ENCODE data around the gene POLA2.
A peak's percentile ranks its signal among the peaks of the same experiment; 100 is the strongest.
"Not testable (repeated sequence)": the region's sequence is repeated elsewhere in the genome, so short reads cannot be mapped to it uniquely, and the experiment has no call there.

Gene POLA2

GRCh38 chr11:65325435-65325834, 63.7 kb downstream of the POLA2 start:
- Histone ChIP-seq H3K9me3 (ENCODE audit: insufficient read depth, low read depth, low read length) (no peaks in the 10 kb centered on the region), H3K4me3 (ENCODE audit: low read length) (no peak overlapping the region), H3K9ac (ENCODE audit: low read depth, low read length) (no peak overlapping the region), H3K27ac (ENCODE audit: low read length) (no peak overlapping the region), H3K27me3 (ENCODE audit: insufficient read depth, low read length) (peaks cover 6% of the 10 kb centered on the region), H3K36me3 (ENCODE audit: insufficient read depth, low read depth, low read length) (peaks cover 23% of the 10 kb centered on the region), H3K4me1 (ENCODE audit: insufficient read depth, low read length) (no peaks in the 10 kb centered on the region)

- H3K4me3 ChIP-seq (ENCODE audit: low read length): no peak overlapping the region
- H3K9me3 ChIP-seq (ENCODE audit: insufficient read depth, low read depth, low read length): no peaks in the 10 kb centered on the region
- no peak overlapping the region for H3K27ac ChIP-seq (ENCODE audit: low read length)
- no peak overlapping the region for H3K9ac ChIP-seq (ENCODE audit: low read depth, low read length)
- H3K36me3 ChIP-seq (ENCODE audit: insufficient read depth, low read depth, low read length): peaks cover 7% of the 10 kb centered on the region
- peaks cover 6% of the 10 kb centered on the region for H3K27me3 ChIP-seq (ENCODE audit: insufficient read depth, low read length)
- H3K4me1 ChIP-seq (ENCODE audit: insufficient read depth, low read length): no peaks in the 10 kb centered on the region
These were observed 65.3 kb downstream of the POLA2 start for GRCh38 chr11:65327021-65327420.

DNA sequence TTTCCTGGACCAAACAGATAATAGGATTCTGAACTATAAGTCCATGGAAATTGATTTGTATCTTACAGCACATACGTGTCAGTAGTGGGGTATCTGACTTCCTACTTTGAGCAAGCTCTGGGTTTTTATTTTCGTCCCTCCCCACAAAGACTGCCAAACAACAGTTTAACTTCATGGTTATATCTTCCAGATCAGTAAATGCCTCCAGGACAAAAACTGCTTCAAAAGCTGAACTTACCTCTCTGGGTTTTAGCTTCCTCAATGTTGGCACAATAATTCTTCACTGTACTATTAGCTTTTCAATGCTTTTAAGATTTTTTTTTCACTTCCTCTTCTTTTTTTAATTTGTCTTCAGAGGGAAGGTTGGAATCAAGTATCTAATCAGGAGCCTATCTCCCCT, 67.7 kb downstream of the POLA2 start:
- Histone ChIP-seq H3K36me3 (ENCODE audit: insufficient read depth, low read depth, low read length) (no peaks in the 10 kb centered on the region), H3K4me1 (ENCODE audit: insufficient read depth, low read length) (no peaks in the 10 kb centered on the region), H3K4me3 (ENCODE audit: low read length) (no peak overlapping the region), H3K9ac (ENCODE audit: low read depth, low read length) (no peak overlapping the region), H3K9me3 (ENCODE audit: insufficient read depth, low read depth, low read length) (no peaks in the 10 kb centered on the region), H3K27me3 (ENCODE audit: insufficient read depth, low read length) (peaks cover 6% of the 10 kb centered on the region), H3K27ac (ENCODE audit: low read length) (no peak overlapping the region)

GRCh38 chr11:65329944-65330403, 68.2 kb downstream of the POLA2 start:
- Histone ChIP-seq H3K36me3 (ENCODE audit: insufficient read depth, low read depth, low read length) (no peaks in the 10 kb centered on the region), H3K9ac (ENCODE audit: low read depth, low read length) (no peak overlapping the region), H3K4me1 (ENCODE audit: insufficient read depth, low read length) (peaks cover 4% of the 10 kb centered on the region), H3K27me3 (ENCODE audit: insufficient read depth, low read length) (peaks cover 6% of the 10 kb centered on the region), H3K9me3 (ENCODE audit: insufficient read depth, low read depth, low read length) (no peaks in the 10 kb centered on the region), H3K27ac (ENCODE audit: low read length) (no peak overlapping the region), H3K4me3 (ENCODE audit: low read length) (no peak overlapping the region)

- H3K4me3 ChIP-seq (ENCODE audit: low read length): no peak overlapping the region
- no peak overlapping the region for H3K9ac ChIP-seq (ENCODE audit: low read depth, low read length)
- H3K27me3 ChIP-seq (ENCODE audit: insufficient read depth, low read length): peaks cover 6% of the 10 kb centered on the region
- no peaks in the 10 kb centered on the region for H3K9me3 ChIP-seq (ENCODE audit: insufficient read depth, low read depth, low read length)
- peaks cover 8% of the 10 kb centered on the region for H3K4me1 ChIP-seq (ENCODE audit: insufficient read depth, low read length)
- no peak overlapping the region for H3K27ac ChIP-seq (ENCODE audit: low read length)
- no peaks in the 10 kb centered on the region for H3K36me3 ChIP-seq (ENCODE audit: insufficient read depth, low read depth, low read length)
These were observed 68.8 kb downstream of the POLA2 start for GRCh38 chr11:65330544-65330943.

DNA sequence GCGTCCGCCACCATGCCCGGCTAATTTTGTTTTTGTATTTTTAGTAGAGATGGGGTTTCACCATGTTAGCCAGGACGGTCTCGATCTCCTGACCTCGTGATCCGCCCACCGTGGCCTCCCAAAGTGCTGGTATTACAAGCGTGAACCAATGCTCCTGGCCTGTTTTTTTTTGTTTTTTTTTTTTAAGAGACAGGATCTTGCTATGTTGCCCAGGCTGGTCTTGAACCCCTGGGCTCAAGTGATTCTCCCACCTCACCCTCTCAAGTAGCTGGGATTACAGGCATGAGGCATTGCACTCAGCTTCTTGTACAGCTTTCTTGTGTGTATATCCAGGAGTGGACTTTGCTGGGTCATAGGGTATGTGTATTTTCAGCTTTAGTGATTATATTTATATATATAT, 70.8 kb downstream of the POLA2 start:
- not testable (repeated sequence) for H3K9ac ChIP-seq (ENCODE audit: low read depth, low read length); H3K4me3 ChIP-seq (ENCODE audit: low read length); H3K4me1 ChIP-seq (ENCODE audit: insufficient read depth, low read length); H3K27me3 ChIP-seq (ENCODE audit: insufficient read depth, low read length); H3K9me3 ChIP-seq (ENCODE audit: insufficient read depth, low read depth, low read length); H3K27ac ChIP-seq (ENCODE audit: low read length); H3K36me3 ChIP-seq (ENCODE audit: insufficient read depth, low read depth, low read length)

DNA sequence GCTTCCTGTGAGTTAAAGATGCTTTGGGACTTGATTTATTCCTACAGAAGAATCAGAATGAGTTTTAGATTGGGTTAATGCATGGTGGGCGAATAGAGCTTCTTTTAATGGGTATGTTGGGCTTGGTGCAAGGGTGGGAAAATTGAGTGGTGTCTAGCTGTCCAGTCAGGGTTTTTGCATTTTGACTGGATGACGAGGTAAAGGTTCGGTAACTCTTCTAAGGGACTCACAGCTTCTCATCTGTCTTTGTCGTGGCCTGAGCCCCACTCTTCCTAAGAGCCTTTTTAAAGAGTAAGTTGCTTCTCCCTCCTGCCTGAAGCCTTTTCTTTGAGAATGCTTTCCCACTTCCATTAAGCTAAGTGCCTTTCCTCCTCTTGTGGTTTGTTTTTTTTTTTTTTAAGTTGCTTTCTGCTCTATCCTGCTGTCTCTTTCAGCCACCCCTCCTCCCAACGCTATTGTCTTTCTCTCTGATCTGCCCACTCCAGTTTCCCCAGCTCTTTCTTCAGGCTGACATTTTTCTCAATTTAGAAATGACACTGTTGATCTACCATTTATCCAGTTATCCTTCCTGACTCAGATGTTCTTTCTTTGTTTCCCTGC, 73.0 kb downstream of the POLA2 start:
- Histone ChIP-seq H3K36me3 (ENCODE audit: insufficient read depth, low read depth, low read length) (peaks cover 15% of the 10 kb centered on the region), H3K27ac (ENCODE audit: low read length) (no peak overlapping the region), H3K9ac (ENCODE audit: low read depth, low read length) (peak overlapping the region; percentile 96), H3K4me3 (ENCODE audit: low read length) (peak overlapping the region; percentile 89), H3K9me3 (ENCODE audit: insufficient read depth, low read depth, low read length) (no peaks in the 10 kb centered on the region), H3K27me3 (ENCODE audit: insufficient read depth, low read length) (no peaks in the 10 kb centered on the region), H3K4me1 (ENCODE audit: insufficient read depth, low read length) (peaks cover 8% of the 10 kb centered on the region)

DNA sequence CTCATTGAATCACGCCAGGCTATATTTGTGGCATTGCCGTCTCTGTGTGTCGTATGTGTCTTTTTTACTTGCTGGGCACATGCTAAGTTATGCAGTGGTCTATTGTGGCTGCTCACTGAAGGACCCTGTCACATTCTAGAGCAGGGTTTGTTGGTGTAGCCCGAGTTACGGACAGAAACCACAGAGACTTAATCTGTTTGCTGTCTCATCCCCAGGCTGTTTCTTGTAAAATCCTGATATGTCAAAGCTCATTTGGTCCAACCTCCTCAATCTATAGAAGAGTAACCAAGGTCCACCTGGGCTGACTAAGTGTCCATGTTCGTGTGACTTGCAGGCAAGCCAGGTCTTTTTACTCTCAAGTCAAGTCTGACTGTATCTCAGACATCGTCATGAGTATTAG, 76.9 kb downstream of the POLA2 start:
- no peak overlapping the region for H3K9ac ChIP-seq (ENCODE audit: low read depth, low read length)
- peaks cover 54% of the 10 kb centered on the region for H3K36me3 ChIP-seq (ENCODE audit: insufficient read depth, low read depth, low read length)
- H3K27me3 ChIP-seq (ENCODE audit: insufficient read depth, low read length): no peaks in the 10 kb centered on the region
- H3K27ac ChIP-seq (ENCODE audit: low read length): no peak overlapping the region
- no peak overlapping the region for H3K4me3 ChIP-seq (ENCODE audit: low read length)
- peaks cover 8% of the 10 kb centered on the region for H3K4me1 ChIP-seq (ENCODE audit: insufficient read depth, low read length)
- no peaks in the 10 kb centered on the region for H3K9me3 ChIP-seq (ENCODE audit: insufficient read depth, low read depth, low read length)

- Histone ChIP-seq H3K36me3 (ENCODE audit: insufficient read depth, low read depth, low read length) (peaks cover 69% of the 10 kb centered on the region), H3K9me3 (ENCODE audit: insufficient read depth, low read depth, low read length) (no peaks in the 10 kb centered on the region), H3K9ac (ENCODE audit: low read depth, low read length) (no peak overlapping the region), H3K27me3 (ENCODE audit: insufficient read depth, low read length) (no peaks in the 10 kb centered on the region), H3K4me3 (ENCODE audit: low read length) (no peak overlapping the region), H3K27ac (ENCODE audit: low read length) (no peak overlapping the region), H3K4me1 (ENCODE audit: insufficient read depth, low read length) (peaks cover under 1% of the 10 kb centered on the region; the same call in 1 of the 2 replicates)
These were observed 78.5 kb downstream of the POLA2 start for GRCh38 chr11:65340226-65340625.

- Histone ChIP-seq H3K27ac (ENCODE audit: low read length) (no peak overlapping the region), H3K4me3 (ENCODE audit: low read length) (no peak overlapping the region), H3K9me3 (ENCODE audit: insufficient read depth, low read depth, low read length) (no peaks in the 10 kb centered on the region), H3K4me1 (ENCODE audit: insufficient read depth, low read length) (no peaks in the 10 kb centered on the region), H3K9ac (ENCODE audit: low read depth, low read length) (no peak overlapping the region), H3K27me3 (ENCODE audit: insufficient read depth, low read length) (no peaks in the 10 kb centered on the region), H3K36me3 (ENCODE audit: insufficient read depth, low read depth, low read length) (peaks cover 86% of the 10 kb centered on the region)
These were observed 80.1 kb downstream of the POLA2 start for GRCh38 chr11:65341856-65342255.
